Suprapubic skin (tissue), 4 donors: ENCODE measurements around the gene LRP1B. TPM values are rescaled to one million over a fixed set of nuclear protein-coding genes. Genes with fewer than 3 reads are reported as not detected.

Source experiments
- DNase-seq, 2 donors: peaks; one replicate each; pipeline ENCODE4 v3.0.0-alpha.2; 2019; ENCODE audit warnings: low spot score in 2 of 2
- H3K27ac ChIP-seq: fragments of 200-600 bp; sonication (generic); one replicate; pipeline ENCODE4 v1.5.1; 2019
- H3K27me3 ChIP-seq: fragments of 200-600 bp; sonication (generic); one replicate; pipeline ENCODE4 v1.5.1; 2019
- H3K36me3 ChIP-seq: fragments of 200-600 bp; sonication (generic); one replicate; pipeline ENCODE4 v1.5.1; 2019
- H3K4me1 ChIP-seq: fragments of 200-600 bp; sonication (generic); one replicate; pipeline ENCODE4 v1.5.1; 2019
- H3K4me3 ChIP-seq: fragments of 200-600 bp; sonication (generic); one replicate; pipeline ENCODE4 v1.5.1; 2019; ENCODE audit warnings: mild to moderate bottlenecking
- H3K9me3 ChIP-seq: fragments of 200-600 bp; sonication (generic); one replicate; pipeline ENCODE4 v1.5.1; 2019
- EP300 ChIP-seq: sonication (generic); formaldehyde crosslinking; IDR thresholded peaks from one replicate; pipeline ENCODE4 v1.6.1; 2017; ENCODE audit warnings: antibody characterized with exemption
- POLR2A ChIP-seq, 2 donors: fragments of 450-650 bp; IDR thresholded peaks; one replicate each; pipeline ENCODE4 v1.6.1; 2017; ENCODE audit warnings: antibody characterized with exemption in 2 of 2, mild to moderate bottlenecking in 2 of 2, moderate library complexity in 2 of 2
- POLR2AphosphoS5 ChIP-seq, 3 donors: sonication (generic); formaldehyde crosslinking; IDR thresholded peaks; one replicate each; pipeline ENCODE4 v1.6.1; 2017; ENCODE audit warnings: antibody characterized with exemption in 3 of 3
- WGBS: methylation state at CpG from one replicate; pipeline ENCODE4 v1.1.5; 2018; 5-methylcytosine and 5-hydroxymethylcytosine counted together
- total RNA-seq, 4 donors: library from RNA; depleted of rRNA; stranded (reverse); fragments of >200 nt; gene quantifications; one replicate each; pipeline ENCODE4 v1.1.0, GENCODE V29; 2016
- TF ChIP-seq, protein P1 (sequence below), 2 donors: fragments of 200-600 bp in 1 of 2; fragments of 450-650 bp in 1 of 2; sonication (generic) in 1 of 2; IDR thresholded peaks; one replicate each; pipeline ENCODE4 v1.5.1; 2016 to 2019; ENCODE audit warnings: antibody characterized with exemption in 2 of 2, mild to moderate bottlenecking in 1 of 2, moderate library complexity in 1 of 2

The LRP1B gene
- total RNA-seq, 4 donors from 2014 or later: 0.11 to 2.7 (median 1.3) TPM

DNA sequence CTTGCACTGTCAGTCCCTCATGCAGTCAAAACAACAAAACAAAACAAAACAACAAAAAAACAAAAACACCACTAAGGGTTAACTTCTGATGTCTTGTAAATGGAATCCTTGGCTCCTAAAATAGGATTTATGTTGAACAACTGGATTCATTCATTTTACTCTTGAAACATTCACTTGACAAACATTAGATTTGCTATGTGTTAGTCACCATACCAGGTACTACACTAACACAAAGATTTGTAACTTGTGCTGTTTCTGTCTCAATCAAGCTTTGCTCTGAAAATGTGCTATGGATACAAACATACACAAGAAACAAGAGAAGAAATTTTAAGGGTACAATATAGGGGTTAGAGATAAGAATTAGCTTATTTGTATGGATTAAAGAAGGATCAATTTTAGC is 812.8 kb downstream of the LRP1B start:
- H3K27me3 ChIP-seq: no peaks in the 10 kb centered on the region
- no peak for TF ChIP-seq POLR2A (IDR thresholded peaks at IDR 0.05)
- no peak for TF ChIP-seq POLR2AphosphoS5 (IDR thresholded peaks at IDR 0.05)
- H3K4me1 ChIP-seq: no peaks in the 10 kb centered on the region
- H3K4me3 ChIP-seq: no peak overlapping the region
- no peak overlapping the region for H3K27ac ChIP-seq
- H3K36me3 ChIP-seq: no peaks in the 10 kb centered on the region
- no peak for DNase-seq
- no peaks in the 10 kb centered on the region for H3K9me3 ChIP-seq

DNA sequence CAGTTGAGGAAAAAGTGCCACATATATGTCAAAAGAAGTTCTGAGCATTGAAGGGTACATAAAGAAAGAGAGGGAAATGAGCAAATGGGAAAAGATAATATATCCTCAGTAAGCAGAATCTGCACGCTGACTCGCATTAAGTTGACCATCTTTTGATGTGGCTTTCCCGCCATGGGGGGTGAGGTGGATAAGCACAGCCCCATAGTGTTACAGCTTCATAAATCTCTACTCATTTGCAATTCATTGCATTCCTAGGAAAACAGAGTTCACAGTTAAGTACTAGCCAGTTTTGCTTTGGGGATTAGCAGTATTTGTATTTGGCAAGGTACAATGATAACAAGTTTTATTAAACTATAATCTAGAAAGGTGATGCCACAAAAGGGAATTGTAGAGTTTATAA is 814.2 kb downstream of the LRP1B start:
- 82% methylated on average over 3 of the region's 3 CpGs for WGBS
- Histone ChIP-seq H3K27ac (no peak overlapping the region), H3K4me3 (no peak overlapping the region), H3K27me3 (no peaks in the 10 kb centered on the region), H3K36me3 (no peaks in the 10 kb centered on the region), H3K4me1 (no peaks in the 10 kb centered on the region), H3K9me3 (no peaks in the 10 kb centered on the region)
- TF ChIP-seq EP300 (no peak), POLR2AphosphoS5 (IDR thresholded peaks at IDR 0.05) (no peak), POLR2A (IDR thresholded peaks at IDR 0.05) (no peak)
- TF ChIP-seq, protein P1, sequence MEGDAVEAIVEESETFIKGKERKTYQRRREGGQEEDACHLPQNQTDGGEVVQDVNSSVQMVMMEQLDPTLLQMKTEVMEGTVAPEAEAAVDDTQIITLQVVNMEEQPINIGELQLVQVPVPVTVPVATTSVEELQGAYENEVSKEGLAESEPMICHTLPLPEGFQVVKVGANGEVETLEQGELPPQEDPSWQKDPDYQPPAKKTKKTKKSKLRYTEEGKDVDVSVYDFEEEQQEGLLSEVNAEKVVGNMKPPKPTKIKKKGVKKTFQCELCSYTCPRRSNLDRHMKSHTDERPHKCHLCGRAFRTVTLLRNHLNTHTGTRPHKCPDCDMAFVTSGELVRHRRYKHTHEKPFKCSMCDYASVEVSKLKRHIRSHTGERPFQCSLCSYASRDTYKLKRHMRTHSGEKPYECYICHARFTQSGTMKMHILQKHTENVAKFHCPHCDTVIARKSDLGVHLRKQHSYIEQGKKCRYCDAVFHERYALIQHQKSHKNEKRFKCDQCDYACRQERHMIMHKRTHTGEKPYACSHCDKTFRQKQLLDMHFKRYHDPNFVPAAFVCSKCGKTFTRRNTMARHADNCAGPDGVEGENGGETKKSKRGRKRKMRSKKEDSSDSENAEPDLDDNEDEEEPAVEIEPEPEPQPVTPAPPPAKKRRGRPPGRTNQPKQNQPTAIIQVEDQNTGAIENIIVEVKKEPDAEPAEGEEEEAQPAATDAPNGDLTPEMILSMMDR (IDR thresholded peaks at IDR 0.05): no peak
- no peak for DNase-seq

DNA sequence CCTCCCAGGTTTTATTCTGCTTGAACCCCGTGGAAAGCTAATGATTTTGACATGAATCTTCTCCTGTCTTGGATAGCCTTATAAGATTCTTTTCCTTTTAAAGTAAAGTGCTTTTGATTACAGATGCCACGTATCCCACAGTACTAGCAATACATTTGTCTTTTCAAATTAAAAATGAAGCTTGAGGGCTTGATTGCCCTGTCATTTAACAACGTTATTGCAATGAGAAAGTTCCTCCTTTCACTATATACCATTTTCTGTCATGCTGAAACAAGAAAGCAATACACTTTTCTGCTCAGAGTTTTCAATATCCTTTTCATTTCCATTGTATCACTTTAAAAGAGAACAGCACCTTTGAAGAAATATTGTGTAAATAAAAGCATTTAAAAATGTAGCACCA is 814.7 kb downstream of the LRP1B start:
- Histone ChIP-seq H3K36me3 (no peaks in the 10 kb centered on the region), H3K9me3 (no peaks in the 10 kb centered on the region), H3K27me3 (no peaks in the 10 kb centered on the region), H3K27ac (no peak overlapping the region), H3K4me3 (no peak overlapping the region), H3K4me1 (no peaks in the 10 kb centered on the region)
- no peak for DNase-seq
- WGBS: 57% methylated on average over 3 of the region's 3 CpGs
- TF ChIP-seq POLR2AphosphoS5 (IDR thresholded peaks at IDR 0.05) (no peak), POLR2A (IDR thresholded peaks at IDR 0.05) (no peak), EP300 (no peak)
- TF ChIP-seq, protein P1 (IDR thresholded peaks at IDR 0.05): no peak

DNA sequence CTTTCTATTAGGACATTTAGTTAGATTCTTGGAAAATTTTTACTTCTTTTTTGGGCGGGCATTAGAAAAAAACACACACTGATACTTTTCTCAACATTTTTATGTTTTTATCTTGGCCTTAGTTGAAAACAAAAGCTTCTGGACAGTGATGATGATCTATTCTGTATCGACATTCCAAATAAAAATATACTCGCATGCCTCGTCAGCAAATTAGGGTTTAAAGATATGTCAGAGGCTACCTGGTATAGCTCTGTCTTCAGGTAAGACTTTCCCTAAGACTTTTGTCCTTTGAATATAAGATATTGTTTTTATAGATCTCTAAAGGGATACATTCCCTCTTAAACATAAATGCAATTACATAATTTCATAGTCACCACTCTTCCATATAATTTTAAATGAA is 816.8 kb downstream of the LRP1B start:
- Histone ChIP-seq H3K27me3 (no peaks in the 10 kb centered on the region), H3K36me3 (no peaks in the 10 kb centered on the region), H3K4me1 (no peaks in the 10 kb centered on the region), H3K9me3 (no peaks in the 10 kb centered on the region), H3K27ac (no peak overlapping the region), H3K4me3 (no peak overlapping the region)
- 96% methylated on average over 4 of the region's 4 CpGs for WGBS
- no peak for TF ChIP-seq POLR2AphosphoS5 (IDR thresholded peaks at IDR 0.05)
- TF ChIP-seq EP300: no peak
- no peak for TF ChIP-seq POLR2A (IDR thresholded peaks at IDR 0.05)
- DNase-seq: no peak

DNA sequence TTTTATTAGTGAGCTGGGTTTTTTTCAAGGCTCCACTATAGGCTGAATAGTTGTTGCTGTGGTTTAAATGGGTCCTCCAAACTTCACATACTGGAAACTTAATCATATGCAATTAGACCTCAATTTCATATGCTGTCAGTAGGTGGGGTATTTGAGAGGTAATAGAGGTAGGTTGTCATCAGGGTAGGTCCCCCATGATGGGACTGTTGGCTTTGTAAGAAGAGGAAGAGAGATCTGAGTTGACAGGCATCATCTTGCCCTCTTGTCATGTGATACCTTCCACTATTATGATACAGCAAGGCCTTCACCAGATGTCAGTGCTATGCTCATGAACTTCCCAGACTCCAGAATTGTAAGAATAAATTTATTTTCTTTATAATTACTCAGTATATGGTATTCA is 819.4 kb downstream of the LRP1B start:
- H3K27ac ChIP-seq: no peak overlapping the region
- no peak overlapping the region for H3K4me3 ChIP-seq
- H3K27me3 ChIP-seq: no peaks in the 10 kb centered on the region
- H3K36me3 ChIP-seq: no peaks in the 10 kb centered on the region
- no peak for TF ChIP-seq POLR2A (IDR thresholded peaks at IDR 0.05)
- TF ChIP-seq POLR2AphosphoS5 (IDR thresholded peaks at IDR 0.05): no peak
- TF ChIP-seq, protein P1 (IDR thresholded peaks at IDR 0.05): no peak
- no peak for TF ChIP-seq EP300
- no peak for DNase-seq
- no peaks in the 10 kb centered on the region for H3K4me1 ChIP-seq
- H3K9me3 ChIP-seq: no peaks in the 10 kb centered on the region

DNA sequence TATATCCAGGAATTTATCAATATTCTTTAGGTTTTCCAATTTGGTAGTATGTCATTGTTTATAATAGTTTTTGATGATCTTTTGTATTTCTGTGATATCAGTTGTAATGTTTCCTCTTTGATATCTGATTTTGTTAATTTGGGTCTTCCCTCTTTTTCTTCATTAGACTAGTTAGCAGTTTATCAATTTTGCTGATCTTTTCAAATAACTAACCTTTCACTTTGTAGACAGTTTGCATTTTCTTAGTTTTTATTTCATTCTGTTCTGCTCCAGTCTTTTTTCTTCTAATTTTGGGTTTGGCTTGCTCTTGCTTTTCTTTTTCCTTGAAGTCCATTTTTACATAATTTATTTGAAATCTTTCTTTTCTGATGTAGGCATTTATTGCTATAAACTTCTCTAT is 824.4 kb downstream of the LRP1B start:
- H3K27me3 ChIP-seq: no peaks in the 10 kb centered on the region
- H3K27ac ChIP-seq: no peak overlapping the region
- no peaks in the 10 kb centered on the region for H3K4me1 ChIP-seq
- DNase-seq: no peak
- no peak for TF ChIP-seq POLR2A (IDR thresholded peaks at IDR 0.05)
- no peak for TF ChIP-seq POLR2AphosphoS5 (IDR thresholded peaks at IDR 0.05)
- TF ChIP-seq, protein P1 (IDR thresholded peaks at IDR 0.05): no peak
- TF ChIP-seq EP300: no peak
- H3K9me3 ChIP-seq: no peaks in the 10 kb centered on the region
- H3K4me3 ChIP-seq: no peak overlapping the region
- H3K36me3 ChIP-seq: no peaks in the 10 kb centered on the region
